HFFc6 (cell line): ENCODE results near the gene STK10. TPM values are rescaled to one million over a fixed set of nuclear protein-coding genes. Genes with fewer than 3 reads are reported as not detected.

Source experiments
- DNase-seq: peaks from one replicate; pipeline ENCODE4 v3.0.0-alpha.2; 2018
- H3K27ac Mint-ChIP-seq: 2 replicates; pipeline ENCODE4 v1.8.0; 2020; ENCODE audit warnings: mild to moderate bottlenecking, mixed read lengths
- H3K27me3 Mint-ChIP-seq: 2 replicates; pipeline ENCODE4 v1.8.0; 2021; ENCODE audit warnings: mild to moderate bottlenecking, moderate library complexity, mixed read lengths; ENCODE audit not compliant: insufficient read depth
- H3K36me3 Mint-ChIP-seq: 2 replicates; pipeline ENCODE4 v1.8.0; 2021; ENCODE audit warnings: low read depth, mixed read lengths
- H3K4me1 Mint-ChIP-seq: 2 replicates; pipeline ENCODE4 v1.8.0; 2020; ENCODE audit warnings: low read depth, mixed read lengths
- H3K4me3 Mint-ChIP-seq: 2 replicates; pipeline ENCODE4 v1.8.0; 2020; ENCODE audit warnings: mild to moderate bottlenecking, moderate library complexity, mixed read lengths
- H3K9me3 Mint-ChIP-seq: 2 replicates; pipeline ENCODE4 v1.8.0; 2020; ENCODE audit warnings: mild to moderate bottlenecking, mixed read lengths
- total RNA-seq, 6 experiments: library from RNA; stranded (reverse); fragmentation: NEBNext Ultra II Directional; extraction: Animal tissue kit (Norgen Biotek cat#: 25700); gene quantifications; 2 replicates in 1 of 6; 3 replicates in 5 of 6; pipeline ENCODE4 v1.2.3, GENCODE V29; 2021
- TF ChIP-seq, protein P1 (sequence below): fragments of 200-600 bp; sonication (generic); IDR thresholded peaks from 2 replicates; pipeline ENCODE4 v1.5.0; 2021; ENCODE audit warnings: antibody characterized with exemption, mild to moderate bottlenecking

Gene STK10
- total RNA-seq, 6 experiments from 2014 or later = 39.8 to 51.6 (median 47.5) TPM

DNA sequence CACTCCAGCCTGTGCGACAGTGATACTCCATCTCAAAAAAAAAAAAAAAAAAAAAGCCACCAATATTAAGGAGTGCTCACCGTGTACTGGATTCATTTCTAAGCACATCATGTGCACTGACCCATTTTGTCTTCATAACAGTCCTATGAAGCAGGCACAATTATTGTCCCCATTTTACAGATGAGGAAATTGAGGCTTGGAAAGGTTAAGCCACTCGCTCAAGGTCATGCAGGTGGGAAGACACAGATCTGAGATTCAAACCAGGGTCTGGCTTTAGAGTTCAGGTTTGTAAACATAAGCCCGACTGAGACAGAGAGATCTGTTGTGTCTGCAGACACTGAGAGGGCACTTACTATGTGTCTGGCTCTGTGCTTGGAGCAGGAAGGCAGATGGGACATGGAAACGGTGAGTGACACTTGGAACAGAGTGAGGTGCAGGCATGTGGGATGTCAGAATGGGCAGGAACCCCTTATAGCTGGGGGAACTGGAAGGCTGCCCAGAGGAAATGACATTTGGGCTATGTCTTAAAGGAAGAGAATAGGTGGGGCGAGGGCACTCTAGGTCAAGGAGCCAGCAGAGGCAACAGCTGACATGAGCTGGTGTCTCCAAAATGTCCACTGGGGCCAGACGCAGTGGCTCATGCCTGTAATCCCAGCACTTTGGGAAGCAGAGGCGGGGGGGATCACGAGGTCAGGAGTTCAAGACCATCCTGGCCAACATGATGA is 69.9 kb downstream of the STK10 start:
- H3K27me3 Mint-ChIP-seq = no peaks in the 10 kb centered on the region; the same call in 1 of the 2 replicates
- DNase-seq = no peak
- peaks cover 25% of the 10 kb centered on the region for H3K36me3 Mint-ChIP-seq
- no peak overlapping the region for H3K4me3 Mint-ChIP-seq
- peak overlapping the region; percentile 42; the same call in 1 of the 2 replicates for H3K27ac Mint-ChIP-seq
- no peaks in the 10 kb centered on the region for H3K9me3 Mint-ChIP-seq
- TF ChIP-seq, protein P1, sequence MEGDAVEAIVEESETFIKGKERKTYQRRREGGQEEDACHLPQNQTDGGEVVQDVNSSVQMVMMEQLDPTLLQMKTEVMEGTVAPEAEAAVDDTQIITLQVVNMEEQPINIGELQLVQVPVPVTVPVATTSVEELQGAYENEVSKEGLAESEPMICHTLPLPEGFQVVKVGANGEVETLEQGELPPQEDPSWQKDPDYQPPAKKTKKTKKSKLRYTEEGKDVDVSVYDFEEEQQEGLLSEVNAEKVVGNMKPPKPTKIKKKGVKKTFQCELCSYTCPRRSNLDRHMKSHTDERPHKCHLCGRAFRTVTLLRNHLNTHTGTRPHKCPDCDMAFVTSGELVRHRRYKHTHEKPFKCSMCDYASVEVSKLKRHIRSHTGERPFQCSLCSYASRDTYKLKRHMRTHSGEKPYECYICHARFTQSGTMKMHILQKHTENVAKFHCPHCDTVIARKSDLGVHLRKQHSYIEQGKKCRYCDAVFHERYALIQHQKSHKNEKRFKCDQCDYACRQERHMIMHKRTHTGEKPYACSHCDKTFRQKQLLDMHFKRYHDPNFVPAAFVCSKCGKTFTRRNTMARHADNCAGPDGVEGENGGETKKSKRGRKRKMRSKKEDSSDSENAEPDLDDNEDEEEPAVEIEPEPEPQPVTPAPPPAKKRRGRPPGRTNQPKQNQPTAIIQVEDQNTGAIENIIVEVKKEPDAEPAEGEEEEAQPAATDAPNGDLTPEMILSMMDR = no peak
- peaks cover 22% of the 10 kb centered on the region for H3K4me1 Mint-ChIP-seq

DNA sequence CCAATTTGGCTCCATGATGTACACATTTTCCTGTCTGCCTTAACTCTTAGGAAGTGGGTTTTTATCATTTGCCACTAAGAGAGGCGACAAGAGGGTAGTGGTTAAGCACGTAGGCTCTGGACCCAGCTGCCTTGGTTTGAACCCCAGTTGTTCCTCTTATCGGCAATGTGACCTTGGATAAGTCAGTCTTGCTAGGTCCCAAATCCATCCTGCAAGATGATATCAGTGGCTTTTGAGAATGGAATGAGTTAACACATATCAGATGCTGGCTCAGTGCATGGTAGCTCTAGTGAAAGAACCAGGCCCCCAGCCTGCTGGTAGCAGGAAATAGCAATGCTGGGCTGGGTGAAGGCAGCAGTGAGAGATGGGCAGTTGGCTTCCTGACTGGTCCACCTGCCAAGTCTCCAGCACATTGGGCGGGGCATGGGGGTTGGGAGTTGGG is 72.5 kb downstream of the STK10 start:
- Mint-ChIP-seq H3K27ac (no peak overlapping the region), H3K4me1 (peaks cover 43% of the 10 kb centered on the region), H3K27me3 (no peaks in the 10 kb centered on the region; the same call in 1 of the 2 replicates), H3K4me3 (no peak overlapping the region), H3K9me3 (no peaks in the 10 kb centered on the region), H3K36me3 (peaks cover 28% of the 10 kb centered on the region)
- no peak for DNase-seq
- TF ChIP-seq, protein P1 = no peak

DNA sequence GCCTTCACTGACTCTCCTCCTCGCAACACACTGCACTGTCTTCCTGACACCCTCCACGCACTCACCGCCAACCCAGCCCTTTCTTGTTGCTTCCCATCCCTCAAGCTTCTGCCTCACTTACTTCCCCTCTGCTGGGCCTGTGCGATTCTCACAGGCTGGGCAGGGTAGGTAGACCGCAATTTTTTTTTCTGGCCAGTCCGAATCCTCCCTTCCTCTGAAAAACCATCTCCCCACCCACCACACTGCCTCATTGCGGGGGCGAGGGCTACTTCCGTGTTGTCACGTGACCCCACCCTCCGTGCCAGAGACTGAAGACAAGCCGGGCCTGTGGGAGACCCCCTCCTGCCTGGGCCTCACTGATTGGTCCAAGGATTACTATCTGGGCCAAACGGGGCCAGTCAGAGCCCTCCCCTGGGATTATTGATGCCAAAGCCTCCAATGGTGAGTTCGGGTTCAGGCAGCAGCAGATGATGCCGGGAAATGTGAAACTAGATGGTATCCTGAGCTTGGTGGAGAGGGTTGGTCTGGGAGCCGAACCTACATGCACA is 73.1 kb downstream of the STK10 start:
- Mint-ChIP-seq H3K4me1 (peaks cover 49% of the 10 kb centered on the region), H3K27me3 (no peaks in the 10 kb centered on the region; the same call in 1 of the 2 replicates), H3K4me3 (no peak overlapping the region), H3K27ac (no peak overlapping the region; the same call in 1 of the 2 replicates), H3K36me3 (peaks cover 29% of the 10 kb centered on the region), H3K9me3 (no peaks in the 10 kb centered on the region)
- TF ChIP-seq, protein P1 = no peak
- DNase-seq = no peak

DNA sequence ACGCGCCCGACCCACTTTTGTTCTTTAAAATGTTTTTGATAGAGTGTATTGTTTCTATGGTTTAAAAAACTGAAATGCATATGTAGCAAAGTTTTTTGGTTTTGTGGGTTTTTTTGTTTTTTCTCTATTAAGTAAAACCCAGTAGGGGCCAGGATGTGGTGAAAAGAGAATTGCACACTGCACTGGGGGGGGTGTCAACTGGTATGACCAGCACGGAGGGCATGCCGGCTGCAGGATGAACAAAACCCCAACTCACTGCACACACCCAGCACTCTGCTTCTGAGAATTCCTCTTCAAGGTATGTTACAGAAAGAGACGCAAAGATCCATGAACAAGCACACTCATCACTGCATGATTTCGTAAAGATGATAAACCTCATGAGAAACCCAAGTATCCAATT is 75.0 kb downstream of the STK10 start:
- H3K36me3 Mint-ChIP-seq = peaks cover 32% of the 10 kb centered on the region
- peaks cover 55% of the 10 kb centered on the region for H3K4me1 Mint-ChIP-seq
- H3K27ac Mint-ChIP-seq = peak overlapping the region; percentile 45
- DNase-seq = peak; percentile 10
- TF ChIP-seq, protein P1 = no peak
- H3K9me3 Mint-ChIP-seq = no peaks in the 10 kb centered on the region
- H3K27me3 Mint-ChIP-seq = peaks cover 5% of the 10 kb centered on the region; the same call in 1 of the 2 replicates
- H3K4me3 Mint-ChIP-seq = no peak overlapping the region

DNA sequence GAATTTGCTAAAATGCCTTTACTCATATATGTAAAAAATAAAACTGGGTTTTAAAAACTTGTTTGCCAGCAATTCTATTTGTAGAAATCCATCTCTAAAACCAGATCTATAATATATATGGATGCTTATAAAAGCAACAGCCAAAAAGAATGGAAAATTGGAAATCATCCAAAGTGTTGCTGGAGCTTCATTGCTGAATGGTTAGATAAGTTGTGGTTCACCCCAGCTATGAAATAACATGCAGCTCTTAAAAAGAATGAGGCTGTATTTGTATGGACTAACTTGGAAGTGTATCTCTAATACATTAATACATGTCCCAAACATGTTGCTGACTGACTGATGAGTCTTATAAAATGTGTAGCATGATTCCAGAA is 76.2 kb downstream of the STK10 start:
- TF ChIP-seq, protein P1 = no peak
- Mint-ChIP-seq H3K4me3 (peak overlapping the region; percentile 79), H3K27me3 (peaks cover 5% of the 10 kb centered on the region; the same call in 1 of the 2 replicates), H3K36me3 (peaks cover 29% of the 10 kb centered on the region), H3K9me3 (no peaks in the 10 kb centered on the region), H3K27ac (peak overlapping the region; percentile 90), H3K4me1 (peaks cover 65% of the 10 kb centered on the region)
- DNase-seq = peak; percentile 81
